ENCODE results near the gene ARSD.
"Not testable (repeated sequence)": the region's sequence is repeated elsewhere in the genome, so short reads cannot be mapped to it uniquely, and the experiment has no call there.

The ARSD gene

DNA sequence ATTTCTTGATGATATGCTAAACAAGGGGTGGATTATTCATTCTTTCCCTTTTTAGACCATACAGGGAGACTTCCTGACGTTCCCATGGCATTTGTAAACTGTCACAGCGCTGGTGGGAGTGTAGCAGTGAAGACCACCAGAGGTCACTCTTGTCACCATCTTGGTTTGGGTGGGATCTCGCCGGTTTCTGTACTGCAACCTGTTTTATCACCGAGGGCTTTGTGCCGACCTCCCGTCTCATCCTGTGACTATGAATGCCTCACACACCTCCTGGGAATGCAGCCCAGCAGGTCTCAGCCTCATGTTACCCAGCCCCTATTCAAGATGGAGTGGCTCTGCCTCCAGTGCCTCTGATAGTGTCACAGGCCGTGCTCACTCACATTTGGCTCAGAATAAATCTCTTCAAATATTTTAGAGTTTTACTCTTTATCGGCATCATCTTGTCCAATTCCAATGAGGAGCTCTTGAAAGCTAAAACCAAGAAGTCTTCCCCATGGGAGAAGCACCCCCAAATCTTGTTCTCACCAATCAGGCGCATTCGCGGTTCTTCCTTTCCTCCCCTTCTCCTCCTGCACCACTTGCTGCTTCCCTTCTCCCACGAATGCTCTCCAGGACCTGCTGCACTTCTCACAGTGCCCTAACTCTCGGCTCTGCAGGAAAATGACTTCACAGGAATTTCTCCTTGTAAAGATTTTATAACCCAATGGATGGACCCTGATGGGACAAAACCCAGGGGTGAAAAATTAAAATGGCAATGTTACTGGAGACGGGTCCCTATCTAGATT, 39.2 kb downstream of the ARSD start:
- DNase-seq (ENCODE audit: low read depth), result not testable (repeated sequence)
- peak overlapping the region; percentile 36 for H3K4me3 ChIP-seq (ENCODE audit: control insufficient read depth, low read depth, low read length)
- TF ChIP-seq, protein P1, sequence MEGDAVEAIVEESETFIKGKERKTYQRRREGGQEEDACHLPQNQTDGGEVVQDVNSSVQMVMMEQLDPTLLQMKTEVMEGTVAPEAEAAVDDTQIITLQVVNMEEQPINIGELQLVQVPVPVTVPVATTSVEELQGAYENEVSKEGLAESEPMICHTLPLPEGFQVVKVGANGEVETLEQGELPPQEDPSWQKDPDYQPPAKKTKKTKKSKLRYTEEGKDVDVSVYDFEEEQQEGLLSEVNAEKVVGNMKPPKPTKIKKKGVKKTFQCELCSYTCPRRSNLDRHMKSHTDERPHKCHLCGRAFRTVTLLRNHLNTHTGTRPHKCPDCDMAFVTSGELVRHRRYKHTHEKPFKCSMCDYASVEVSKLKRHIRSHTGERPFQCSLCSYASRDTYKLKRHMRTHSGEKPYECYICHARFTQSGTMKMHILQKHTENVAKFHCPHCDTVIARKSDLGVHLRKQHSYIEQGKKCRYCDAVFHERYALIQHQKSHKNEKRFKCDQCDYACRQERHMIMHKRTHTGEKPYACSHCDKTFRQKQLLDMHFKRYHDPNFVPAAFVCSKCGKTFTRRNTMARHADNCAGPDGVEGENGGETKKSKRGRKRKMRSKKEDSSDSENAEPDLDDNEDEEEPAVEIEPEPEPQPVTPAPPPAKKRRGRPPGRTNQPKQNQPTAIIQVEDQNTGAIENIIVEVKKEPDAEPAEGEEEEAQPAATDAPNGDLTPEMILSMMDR (conservative IDR thresholded peaks at IDR 0.05; ENCODE audit: control insufficient read depth, insufficient read depth, low read depth, low read length), result peak; percentile 12

DNA sequence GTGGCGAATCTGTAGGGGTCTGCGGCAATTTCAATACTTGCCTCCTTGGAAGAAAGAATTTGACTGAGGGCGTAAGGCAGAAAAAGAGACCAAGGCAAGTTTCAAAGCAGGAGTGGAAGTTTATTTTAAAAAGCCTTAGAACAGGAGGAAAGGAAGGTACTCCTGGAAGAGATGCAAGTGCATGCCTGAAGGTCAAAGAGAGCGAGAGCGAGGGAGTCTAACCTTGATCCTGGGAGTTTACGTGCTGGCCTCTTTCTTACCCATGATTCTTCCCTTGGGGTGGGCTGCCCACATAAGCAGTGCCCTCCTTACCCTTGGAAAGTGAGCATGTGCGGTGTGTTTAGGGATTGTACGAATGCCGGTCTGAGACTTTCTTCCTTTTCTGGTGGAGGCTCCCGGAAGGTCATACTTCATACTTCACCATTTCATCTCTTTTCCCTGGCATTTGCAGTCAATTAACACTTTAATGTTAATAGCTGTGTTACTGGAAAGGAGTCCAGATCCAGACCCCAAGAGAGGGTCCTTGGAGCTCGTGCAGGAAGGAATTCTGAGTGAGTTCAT, 40.0 kb downstream of the ARSD start:
- peak overlapping the region; percentile 36 for H3K4me3 ChIP-seq (ENCODE audit: control insufficient read depth, low read depth, low read length)
- DNase-seq (ENCODE audit: low read depth), result no peak
- TF ChIP-seq, protein P1 (conservative IDR thresholded peaks at IDR 0.05; ENCODE audit: control insufficient read depth, insufficient read depth, low read depth, low read length), result no peak

DNA sequence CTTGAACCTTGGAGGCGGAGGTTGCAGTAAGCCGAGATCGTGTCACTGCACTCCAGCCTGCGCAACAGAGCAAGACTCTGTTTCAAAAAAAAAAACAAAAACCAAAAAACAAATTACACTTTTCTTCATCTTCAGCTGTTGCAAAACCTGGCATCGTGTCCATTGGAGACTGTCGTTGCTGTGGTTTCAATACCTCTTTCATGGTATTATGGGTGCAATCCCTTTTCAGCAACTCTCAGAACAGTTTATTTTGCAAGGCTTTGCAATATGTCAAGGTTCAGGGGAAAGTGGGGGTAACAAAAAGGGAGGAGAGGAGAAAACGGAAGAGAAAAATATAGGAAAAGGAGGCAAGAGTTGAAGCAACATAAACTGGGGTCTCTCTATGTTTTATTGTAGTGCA, 40.8 kb downstream of the ARSD start:
- TF ChIP-seq, protein P1 (conservative IDR thresholded peaks at IDR 0.05; ENCODE audit: control insufficient read depth, insufficient read depth, low read depth, low read length), result no peak
- DNase-seq (ENCODE audit: low read depth), result no peak

DNA sequence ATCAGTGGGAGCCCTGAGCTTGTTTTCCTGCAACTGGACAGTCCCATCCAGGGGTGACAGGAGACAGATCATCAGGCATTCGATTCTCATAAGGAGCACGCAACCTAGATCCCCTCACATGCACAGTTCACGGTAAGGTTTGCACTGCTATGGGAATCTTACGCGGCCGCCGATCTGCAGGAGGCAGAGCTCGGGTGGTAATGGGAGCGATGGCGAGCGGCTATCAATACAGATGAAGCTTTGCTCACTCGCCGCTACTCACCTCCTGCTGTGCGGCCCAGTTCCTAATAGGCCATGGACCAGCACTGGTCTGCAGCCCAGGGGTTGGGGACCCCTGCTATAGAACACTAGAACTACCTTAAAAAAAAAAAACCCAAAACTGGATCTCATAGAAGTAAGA, 45.4 kb downstream of the ARSD start:
- no peak for DNase-seq (ENCODE audit: low read depth)
- H3K4me3 ChIP-seq (ENCODE audit: control insufficient read depth, low read depth, low read length), result no peak overlapping the region
- TF ChIP-seq, protein P1 (conservative IDR thresholded peaks at IDR 0.05; ENCODE audit: control insufficient read depth, insufficient read depth, low read depth, low read length), result no peak

More for the DNA sequence above, 40.8 kb downstream of the ARSD start:
- H3K4me3 ChIP-seq (ENCODE audit: control insufficient read depth, low read depth, low read length), result no peak overlapping the region

DNA sequence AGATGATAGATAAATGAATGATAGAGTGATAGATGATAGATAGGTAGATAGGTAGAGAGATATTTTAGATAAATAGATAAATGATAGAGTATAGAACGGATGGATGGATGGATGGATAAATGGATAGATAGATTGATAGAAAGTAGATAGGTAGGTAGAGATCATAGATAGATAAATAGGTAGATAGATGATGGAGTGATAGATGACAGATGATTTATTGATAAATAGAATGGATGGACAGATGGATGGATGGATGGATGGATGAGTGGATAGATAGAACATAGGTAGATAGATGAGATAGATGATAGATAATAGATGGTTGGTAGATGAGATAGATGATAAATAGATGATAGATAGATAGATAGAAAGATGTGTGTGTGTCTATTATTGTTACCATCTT, 49.5 kb downstream of the ARSD start:
- TF ChIP-seq, protein P1 (conservative IDR thresholded peaks at IDR 0.05; ENCODE audit: control insufficient read depth, insufficient read depth, low read depth, low read length), result no peak
- DNase-seq (ENCODE audit: low read depth), result no peak

DNA sequence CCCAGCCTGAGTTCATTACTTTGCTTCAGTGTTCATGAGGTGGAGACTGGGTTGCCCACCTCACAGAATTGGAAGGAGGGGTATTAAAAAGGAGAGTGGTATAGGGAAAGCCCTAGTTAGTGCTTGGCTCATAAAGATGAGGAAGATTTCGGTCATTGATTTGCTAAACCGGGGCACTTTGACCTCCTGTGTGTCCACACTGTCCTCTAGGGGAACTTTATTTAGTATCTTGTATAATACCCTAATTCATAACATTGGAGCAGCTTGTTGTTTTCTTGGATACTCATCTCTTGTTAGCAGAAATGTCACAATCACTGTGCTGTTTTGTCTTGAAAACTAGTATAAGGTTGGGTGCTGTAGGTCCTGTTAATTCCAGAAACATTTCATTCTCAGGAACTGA, 50.6 kb downstream of the ARSD start:
- H3K4me3 ChIP-seq (ENCODE audit: control insufficient read depth, low read depth, low read length), result no peak overlapping the region
- DNase-seq (ENCODE audit: low read depth), result no peak
- TF ChIP-seq, protein P1 (conservative IDR thresholded peaks at IDR 0.05; ENCODE audit: control insufficient read depth, insufficient read depth, low read depth, low read length), result no peak

More for the DNA sequence above, 49.5 kb downstream of the ARSD start:
- no peak overlapping the region for H3K4me3 ChIP-seq (ENCODE audit: control insufficient read depth, low read depth, low read length)
